ENCODE data around the gene CST9L. TPM values are rescaled to one million over a fixed set of nuclear protein-coding genes. Genes with fewer than 3 reads are reported as not detected.

Gene CST9L
- total RNA-seq, 4 donors from 2014 or later: not detected

DNA sequence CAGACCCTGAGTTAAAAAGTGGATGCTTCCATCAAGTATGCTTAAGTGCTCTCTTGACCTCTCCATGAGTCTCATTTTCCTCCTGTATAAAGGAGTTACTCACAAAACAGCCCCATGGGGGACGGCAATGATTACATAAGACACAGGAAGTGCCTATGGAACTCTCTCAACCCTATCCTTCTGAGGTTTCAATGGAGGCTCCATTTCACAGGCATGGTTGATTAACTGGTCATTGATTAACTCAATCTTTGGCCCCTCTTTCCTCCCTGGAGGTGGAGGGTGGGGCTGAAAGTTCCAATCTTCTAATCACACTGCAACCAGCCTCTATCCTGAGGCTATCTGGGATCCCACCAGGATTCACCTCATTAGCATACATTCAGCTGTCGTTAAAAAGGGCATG is 48.1 kb downstream of the CST9L start:
- TF ChIP-seq CTCF (IDR thresholded peaks at IDR 0.05) (no peak), POLR2A (IDR thresholded peaks at IDR 0.05) (no peak)
- 53 to 60% methylated on average over 2 of the region's 2 CpGs for whole genome bisulfite sequencing, 2 donors
- DNase-seq (ENCODE audit: low spot score in 2 of 2): no peak
- intact Hi-C loops (cut with DNase I; ENCODE audit: low total_unique reads): no loop called here
- no peak overlapping the region for H3K4me3 ChIP-seq (ENCODE audit: low read depth, poor library complexity, severe bottlenecking)

GRCh38 chr20:23519556-23519955 is 48.7 kb downstream of the CST9L start:
- no peak overlapping the region for H3K4me3 ChIP-seq (ENCODE audit: low read depth, poor library complexity, severe bottlenecking)
- 66 to 72% methylated on average over 6 of the region's 6 CpGs for WGBS, 2 donors
- no peak for DNase-seq (ENCODE audit: low spot score in 2 of 2)
- no peak for TF ChIP-seq CTCF (IDR thresholded peaks at IDR 0.05)
- TF ChIP-seq POLR2A (IDR thresholded peaks at IDR 0.05): no peak
- intact Hi-C loops (cut with DNase I; ENCODE audit: low total_unique reads): loop anchor here (5.0 kb wide), 1 partner anchor 307 kb away; no protein-coding TSS in a partner anchor

- H3K4me3 ChIP-seq (ENCODE audit: low read depth, poor library complexity, severe bottlenecking): no peak overlapping the region
- no peak for TF ChIP-seq POLR2A (IDR thresholded peaks at IDR 0.05)
- TF ChIP-seq CTCF (IDR thresholded peaks at IDR 0.05): no peak
- intact Hi-C loops (cut with DNase I; ENCODE audit: low total_unique reads): loop anchor here (5.0 kb wide), 1 partner anchor 305 kb away; no protein-coding TSS in a partner anchor
- 69 to 71% methylated on average over 4 of the region's 4 CpGs for WGBS, 2 donors
- no peak for DNase-seq (ENCODE audit: low spot score in 2 of 2)
Measured at GRCh38 chr20:23517719-23518118, 50.6 kb downstream of the CST9L start.

DNA sequence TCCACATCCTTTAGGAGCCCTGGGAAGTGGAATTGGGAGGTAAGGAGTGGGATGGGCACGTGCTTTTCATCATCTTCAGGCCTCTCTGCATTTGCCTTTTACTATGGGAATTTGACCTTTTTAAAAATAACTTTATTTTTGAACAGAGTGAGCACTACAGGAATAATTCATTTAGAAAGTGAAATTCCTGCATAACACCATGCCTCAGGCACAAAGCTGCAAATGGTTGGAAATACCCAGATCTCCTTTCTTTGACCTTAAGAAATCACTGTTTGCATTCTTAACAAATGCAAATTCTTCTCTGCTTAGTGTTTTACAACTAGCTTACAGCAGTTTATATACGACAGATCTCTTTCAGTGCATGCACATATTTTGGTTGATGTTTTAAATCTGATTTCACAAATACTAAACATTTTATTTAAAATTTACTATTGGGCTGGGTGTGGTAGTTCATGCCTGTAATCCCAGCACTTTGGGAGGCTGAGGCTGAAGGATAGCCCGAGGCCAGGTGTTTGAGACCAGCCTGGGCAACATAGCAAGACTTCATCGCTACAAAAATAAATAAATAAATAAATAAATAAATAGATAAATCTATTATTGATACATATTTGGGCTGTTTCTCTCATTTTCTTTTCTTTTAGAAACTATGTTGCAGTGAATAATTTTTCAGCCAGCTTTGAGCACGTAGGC is 52.9 kb downstream of the CST9L start:
- TF ChIP-seq POLR2A (IDR thresholded peaks at IDR 0.05): no peak
- TF ChIP-seq CTCF (IDR thresholded peaks at IDR 0.05): no peak
- no peak for DNase-seq (ENCODE audit: low spot score in 2 of 2)
- intact Hi-C loops (cut with DNase I; ENCODE audit: low total_unique reads): loop anchor here (5.0 kb wide), 1 partner anchor 303 kb away; no protein-coding TSS in a partner anchor
- WGBS, 2 donors: 64 to 73% methylated on average over 5 of the region's 5 CpGs
- H3K4me3 ChIP-seq (ENCODE audit: low read depth, poor library complexity, severe bottlenecking): no peak overlapping the region

- TF ChIP-seq POLR2A (IDR thresholded peaks at IDR 0.05): no peak
- no peak for TF ChIP-seq CTCF (IDR thresholded peaks at IDR 0.05)
- WGBS, 2 donors: 44 to 50% methylated on average over 1 of the region's 1 CpG
Measured at GRCh38 chr20:23514848-23515247, 53.4 kb downstream of the CST9L start.

More at GRCh38 chr20:23514848-23515247, 53.4 kb downstream of the CST9L start:
- intact Hi-C loops (cut with DNase I; ENCODE audit: low total_unique reads): loop anchor here (5.0 kb wide), 1 partner anchor 303 kb away; no protein-coding TSS in a partner anchor
- H3K4me3 ChIP-seq (ENCODE audit: low read depth, poor library complexity, severe bottlenecking): no peak overlapping the region
- no peak for DNase-seq (ENCODE audit: low spot score in 2 of 2)

Other genes starting within 250 kb of the CST9L start
- gene NXT1, start 217.7 kb downstream of the CST9L start, total RNA-seq: 10 to 100 TPM; 29.2 to 40.2 (median 35.1) TPM
- 10 to 100 TPM in 3 of 4 donors, 1 to 10 TPM in 1; 4.4 to 15.1 (median 13.5) TPM for gene GZF1, start 206.3 kb downstream of the CST9L start, total RNA-seq
- gene NAPB, start 147.0 kb downstream of the CST9L start, total RNA-seq: 10 to 100 TPM in 3 of 4 donors, 1 to 10 TPM in 1; 7.9 to 12.4 (median 10.5) TPM
- gene CSTL1, start 128.8 kb downstream of the CST9L start, total RNA-seq: not detected
- not detected for gene CST11, start 115.6 kb downstream of the CST9L start, total RNA-seq
- gene CST8, start 77.4 kb downstream of the CST9L start, total RNA-seq: not detected
- not detected for gene CST9, start 37.4 kb upstream of the CST9L start, total RNA-seq
- 100 to 1,000 TPM; 348 to 760 (median 498) TPM for gene CST3, start 69.5 kb upstream of the CST9L start, total RNA-seq
- not detected for gene CST4, start 120.6 kb upstream of the CST9L start, total RNA-seq
- 1 to 10 TPM in 1 of 4 donors, not detected in 3; 6.8 TPM for gene CST1, start 182.5 kb upstream of the CST9L start, total RNA-seq

Measured in lower leg skin (tissue), 4 donors.